ENCODE data around the gene C2CD3. TPM values are rescaled to one million over a fixed set of nuclear protein-coding genes. Genes with fewer than 3 reads are reported as not detected.

The C2CD3 gene
- total and polyA plus RNA-seq, 9 of the 15 experiments (the other 6 are each of a cell fraction or from before 2014, with no cell fraction given) = 4.4 to 20.2 (median 15.4) TPM

DNA sequence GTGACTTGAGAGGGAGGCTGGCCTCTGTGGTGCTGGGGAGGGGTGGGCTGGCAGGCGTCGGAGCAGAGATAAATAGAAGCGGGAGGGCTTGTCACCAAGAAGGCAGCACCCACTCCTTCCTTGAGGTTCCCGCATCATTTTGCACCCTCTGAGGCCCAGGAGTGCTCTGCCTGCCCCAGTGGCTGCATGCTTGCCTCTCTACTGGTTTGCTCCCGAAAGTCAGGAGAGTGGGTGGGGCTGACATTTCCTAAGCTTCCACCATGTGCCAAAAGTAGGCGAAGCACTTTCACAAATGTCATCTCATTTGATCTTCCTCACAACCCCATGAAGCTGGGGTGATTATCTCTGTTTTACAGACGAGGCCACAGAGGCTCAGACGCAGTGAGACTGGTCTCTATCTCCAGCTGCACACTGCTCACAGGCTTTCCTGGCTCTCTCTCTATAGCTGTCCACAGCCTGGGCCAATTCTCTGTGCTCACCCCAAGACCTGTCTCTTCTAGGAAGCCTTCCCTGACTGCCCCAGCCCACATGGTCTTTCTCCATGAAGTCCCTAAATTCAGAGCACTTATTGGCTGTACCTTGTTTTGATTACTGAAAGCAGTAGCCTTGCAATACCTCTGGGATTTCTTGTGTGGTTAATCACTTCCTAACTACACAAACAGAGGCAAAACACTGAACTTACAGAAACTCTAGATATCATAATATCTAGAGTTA, 159.3 kb downstream of the C2CD3 start (continued):
- TF ChIP-seq HBP1 (CRISPR knock-in tag; IDR thresholded peaks at IDR 0.05) (peak; percentile 87), MAX (CRISPR knock-in tag; IDR thresholded peaks at IDR 0.05) (peak; percentile 95), USF2 (CRISPR knock-in tag; IDR thresholded peaks at IDR 0.05) (no peak), CHD2 (IDR thresholded peaks at IDR 0.05; ENCODE audit: low read depth, low read length) (no peak), CCNT2 (IDR thresholded peaks at IDR 0.05; ENCODE audit: borderline replicate concordance, extremely low read depth, insufficient read length, low read depth, low read length) (peak; percentile 92)
- TF ChIP-seq, protein P1, sequence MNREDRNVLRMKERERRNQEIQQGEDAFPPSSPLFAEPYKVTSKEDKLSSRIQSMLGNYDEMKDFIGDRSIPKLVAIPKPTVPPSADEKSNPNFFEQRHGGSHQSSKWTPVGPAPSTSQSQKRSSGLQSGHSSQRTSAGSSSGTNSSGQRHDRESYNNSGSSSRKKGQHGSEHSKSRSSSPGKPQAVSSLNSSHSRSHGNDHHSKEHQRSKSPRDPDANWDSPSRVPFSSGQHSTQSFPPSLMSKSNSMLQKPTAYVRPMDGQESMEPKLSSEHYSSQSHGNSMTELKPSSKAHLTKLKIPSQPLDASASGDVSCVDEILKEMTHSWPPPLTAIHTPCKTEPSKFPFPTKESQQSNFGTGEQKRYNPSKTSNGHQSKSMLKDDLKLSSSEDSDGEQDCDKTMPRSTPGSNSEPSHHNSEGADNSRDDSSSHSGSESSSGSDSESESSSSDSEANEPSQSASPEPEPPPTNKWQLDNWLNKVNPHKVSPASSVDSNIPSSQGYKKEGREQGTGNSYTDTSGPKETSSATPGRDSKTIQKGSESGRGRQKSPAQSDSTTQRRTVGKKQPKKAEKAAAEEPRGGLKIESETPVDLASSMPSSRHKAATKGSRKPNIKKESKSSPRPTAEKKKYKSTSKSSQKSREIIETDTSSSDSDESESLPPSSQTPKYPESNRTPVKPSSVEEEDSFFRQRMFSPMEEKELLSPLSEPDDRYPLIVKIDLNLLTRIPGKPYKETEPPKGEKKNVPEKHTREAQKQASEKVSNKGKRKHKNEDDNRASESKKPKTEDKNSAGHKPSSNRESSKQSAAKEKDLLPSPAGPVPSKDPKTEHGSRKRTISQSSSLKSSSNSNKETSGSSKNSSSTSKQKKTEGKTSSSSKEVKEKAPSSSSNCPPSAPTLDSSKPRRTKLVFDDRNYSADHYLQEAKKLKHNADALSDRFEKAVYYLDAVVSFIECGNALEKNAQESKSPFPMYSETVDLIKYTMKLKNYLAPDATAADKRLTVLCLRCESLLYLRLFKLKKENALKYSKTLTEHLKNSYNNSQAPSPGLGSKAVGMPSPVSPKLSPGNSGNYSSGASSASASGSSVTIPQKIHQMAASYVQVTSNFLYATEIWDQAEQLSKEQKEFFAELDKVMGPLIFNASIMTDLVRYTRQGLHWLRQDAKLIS (CRISPR knock-in tag; IDR thresholded peaks at IDR 0.05) = 0 out of 2 replicates have a peak, but pooled peaks have one; percentile 18
- TF ChIP-seq, protein P2, sequence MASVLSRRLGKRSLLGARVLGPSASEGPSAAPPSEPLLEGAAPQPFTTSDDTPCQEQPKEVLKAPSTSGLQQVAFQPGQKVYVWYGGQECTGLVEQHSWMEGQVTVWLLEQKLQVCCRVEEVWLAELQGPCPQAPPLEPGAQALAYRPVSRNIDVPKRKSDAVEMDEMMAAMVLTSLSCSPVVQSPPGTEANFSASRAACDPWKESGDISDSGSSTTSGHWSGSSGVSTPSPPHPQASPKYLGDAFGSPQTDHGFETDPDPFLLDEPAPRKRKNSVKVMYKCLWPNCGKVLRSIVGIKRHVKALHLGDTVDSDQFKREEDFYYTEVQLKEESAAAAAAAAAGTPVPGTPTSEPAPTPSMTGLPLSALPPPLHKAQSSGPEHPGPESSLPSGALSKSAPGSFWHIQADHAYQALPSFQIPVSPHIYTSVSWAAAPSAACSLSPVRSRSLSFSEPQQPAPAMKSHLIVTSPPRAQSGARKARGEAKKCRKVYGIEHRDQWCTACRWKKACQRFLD (CRISPR knock-in tag; IDR thresholded peaks at IDR 0.05) = peak; percentile 97
- TF ChIP-seq, protein P3, sequence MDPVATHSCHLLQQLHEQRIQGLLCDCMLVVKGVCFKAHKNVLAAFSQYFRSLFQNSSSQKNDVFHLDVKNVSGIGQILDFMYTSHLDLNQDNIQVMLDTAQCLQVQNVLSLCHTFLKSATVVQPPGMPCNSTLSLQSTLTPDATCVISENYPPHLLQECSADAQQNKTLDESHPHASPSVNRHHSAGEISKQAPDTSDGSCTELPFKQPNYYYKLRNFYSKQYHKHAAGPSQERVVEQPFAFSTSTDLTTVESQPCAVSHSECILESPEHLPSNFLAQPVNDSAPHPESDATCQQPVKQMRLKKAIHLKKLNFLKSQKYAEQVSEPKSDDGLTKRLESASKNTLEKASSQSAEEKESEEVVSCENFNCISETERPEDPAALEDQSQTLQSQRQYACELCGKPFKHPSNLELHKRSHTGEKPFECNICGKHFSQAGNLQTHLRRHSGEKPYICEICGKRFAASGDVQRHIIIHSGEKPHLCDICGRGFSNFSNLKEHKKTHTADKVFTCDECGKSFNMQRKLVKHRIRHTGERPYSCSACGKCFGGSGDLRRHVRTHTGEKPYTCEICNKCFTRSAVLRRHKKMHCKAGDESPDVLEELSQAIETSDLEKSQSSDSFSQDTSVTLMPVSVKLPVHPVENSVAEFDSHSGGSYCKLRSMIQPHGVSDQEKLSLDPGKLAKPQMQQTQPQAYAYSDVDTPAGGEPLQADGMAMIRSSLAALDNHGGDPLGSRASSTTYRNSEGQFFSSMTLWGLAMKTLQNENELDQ (CRISPR knock-in tag; IDR thresholded peaks at IDR 0.05; ENCODE audit: borderline replicate concordance) = no peak
